ENCODE measurements around the gene KLHDC9.

The KLHDC9 gene

GRCh38 chr1:161077426-161077825, 20.7 kb upstream of the KLHDC9 start:
- Histone ChIP-seq H3K27me3 (ENCODE audit: insufficient read depth, poor library complexity, severe bottlenecking) (no peaks in the 10 kb centered on the region), H3K4me3 (replicated peaks; ENCODE audit: insufficient read depth, low read length) (no peak overlapping the region)

GRCh38 chr1:161079436-161080110, 18.6 kb upstream of the KLHDC9 start:
- Histone ChIP-seq H3K27ac (replicated peaks) (no peak overlapping the region), H3K27me3 (ENCODE audit: insufficient read depth, poor library complexity, severe bottlenecking) (no peaks in the 10 kb centered on the region), H3K4me3 (replicated peaks; ENCODE audit: insufficient read depth, low read length) (no peak overlapping the region)
- DNase-seq (ENCODE audit: low read depth in 1 of 2, low spot score in 1 of 2) = no peak
- TF ChIP-seq POLR2AphosphoS5 (IDR thresholded peaks at IDR 0.05; ENCODE audit: low read depth) (no peak), SPI1 (IDR thresholded peaks at IDR 0.05; ENCODE audit: borderline replicate concordance, low read depth) (no peak), REST (IDR thresholded peaks at IDR 0.05; ENCODE audit: insufficient replicate concordance, low read depth) (no peak), GABPA (IDR thresholded peaks at IDR 0.05; ENCODE audit: low read depth) (no peak), CTCF (IDR thresholded peaks at IDR 0.05; ENCODE audit: insufficient read depth, low read length) (no peak)

More at GRCh38 chr1:161077426-161077825, 20.7 kb upstream of the KLHDC9 start:
- H3K27ac ChIP-seq (replicated peaks) = no peak overlapping the region
- no peak for DNase-seq (ENCODE audit: low read depth in 1 of 2, low spot score in 1 of 2)
- no peak for TF ChIP-seq SPI1 (IDR thresholded peaks at IDR 0.05; ENCODE audit: borderline replicate concordance, low read depth)
- no peak for TF ChIP-seq REST (IDR thresholded peaks at IDR 0.05; ENCODE audit: insufficient replicate concordance, low read depth)
- no peak for TF ChIP-seq GABPA (IDR thresholded peaks at IDR 0.05; ENCODE audit: low read depth)
- no peak for TF ChIP-seq CTCF (IDR thresholded peaks at IDR 0.05; ENCODE audit: insufficient read depth, low read length)

DNA sequence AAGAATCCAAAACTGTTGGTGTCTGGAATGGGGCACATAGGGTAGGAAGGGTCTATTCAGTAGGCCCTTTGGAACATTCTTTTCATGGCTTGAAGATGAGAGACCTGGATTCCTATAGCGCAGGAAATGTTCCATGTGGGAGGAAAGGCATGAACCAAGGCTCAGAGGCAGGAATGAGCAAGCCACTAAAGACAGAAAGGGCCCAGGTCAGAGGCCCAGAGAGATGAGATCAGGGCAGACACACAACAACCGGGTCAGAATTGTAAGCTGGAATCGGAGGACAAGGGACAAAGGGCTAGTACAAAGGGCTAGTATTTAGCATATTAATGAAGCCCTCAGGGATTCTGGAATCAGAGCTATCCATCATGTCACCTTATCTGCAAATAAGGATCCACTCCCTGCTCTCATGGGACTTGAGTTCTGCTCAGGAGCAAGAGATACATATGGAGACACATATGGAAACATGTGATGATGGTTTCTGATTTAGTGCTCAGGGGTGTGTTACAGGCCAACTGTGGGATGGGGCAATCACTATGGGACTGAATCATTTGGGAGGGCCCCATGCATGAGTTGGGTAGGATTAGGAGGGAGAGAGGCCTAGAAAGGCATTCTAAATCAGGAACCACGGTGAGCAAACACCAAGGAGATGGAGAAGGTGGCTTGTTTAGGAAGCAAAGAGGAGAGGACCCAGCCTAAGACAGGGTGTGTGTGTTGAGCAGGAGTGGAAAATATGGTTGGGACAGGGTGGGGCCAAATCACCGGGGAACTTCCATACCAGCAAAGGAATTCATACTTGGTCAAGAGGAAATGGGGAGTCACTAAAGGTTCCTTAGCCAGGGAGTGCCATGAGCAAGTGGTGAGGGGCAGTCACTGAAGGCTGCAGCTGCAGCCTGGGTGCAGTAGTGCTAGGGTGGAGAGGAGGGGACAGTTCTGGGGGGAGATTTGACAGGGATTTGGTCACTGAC, 17.4 kb upstream of the KLHDC9 start:
- H3K27me3 ChIP-seq (ENCODE audit: insufficient read depth, poor library complexity, severe bottlenecking) = no peaks in the 10 kb centered on the region
- H3K27ac ChIP-seq (replicated peaks) = no peak overlapping the region
- no peak overlapping the region for H3K4me3 ChIP-seq (replicated peaks; ENCODE audit: insufficient read depth, low read length)
- no peak for DNase-seq (ENCODE audit: low read depth in 1 of 2, low spot score in 1 of 2)
- TF ChIP-seq CTCF (IDR thresholded peaks at IDR 0.05; ENCODE audit: insufficient read depth, low read length) (no peak), SPI1 (IDR thresholded peaks at IDR 0.05; ENCODE audit: borderline replicate concordance, low read depth) (no peak), REST (IDR thresholded peaks at IDR 0.05; ENCODE audit: insufficient replicate concordance, low read depth) (no peak), GABPA (IDR thresholded peaks at IDR 0.05; ENCODE audit: low read depth) (no peak), POLR2AphosphoS5 (IDR thresholded peaks at IDR 0.05; ENCODE audit: low read depth) (no peak)

All from HL-60 (cell line).